GM12873 (cell line): ENCODE results near the gene FBF1.

ENCODE experiments used
- TF ChIP-seq, protein P1 (sequence below): IDR thresholded peaks from 2 replicates; pipeline ENCODE4 v1.5.1; 2012; ENCODE audit warnings: low read depth, mild to moderate bottlenecking, moderate library complexity, low read length, control low read depth; ENCODE audit not compliant: insufficient read depth; ENCODE audit errors: missing control alignments

FBF1 gene

DNA sequence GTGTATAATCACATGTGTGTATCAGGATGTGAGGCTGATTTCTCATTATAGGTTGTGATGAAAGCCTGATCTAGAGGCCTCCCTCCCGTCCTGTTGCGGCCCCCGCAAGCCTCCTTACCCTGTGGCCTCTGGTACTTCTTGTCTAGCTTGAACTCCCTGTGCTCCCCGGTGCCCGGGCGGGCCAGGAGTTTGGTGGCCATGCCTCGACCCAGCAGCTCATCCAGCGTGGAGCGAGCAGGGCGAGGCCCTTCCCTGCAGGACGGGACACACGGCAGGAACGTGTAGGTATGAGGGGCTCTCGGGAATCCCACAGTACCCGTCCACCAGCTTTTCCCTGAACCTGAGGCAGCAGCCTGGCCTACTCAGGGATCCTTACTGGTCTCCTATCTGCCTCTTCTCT, 14.9 kb downstream of the FBF1 start:
- TF ChIP-seq, protein P1, sequence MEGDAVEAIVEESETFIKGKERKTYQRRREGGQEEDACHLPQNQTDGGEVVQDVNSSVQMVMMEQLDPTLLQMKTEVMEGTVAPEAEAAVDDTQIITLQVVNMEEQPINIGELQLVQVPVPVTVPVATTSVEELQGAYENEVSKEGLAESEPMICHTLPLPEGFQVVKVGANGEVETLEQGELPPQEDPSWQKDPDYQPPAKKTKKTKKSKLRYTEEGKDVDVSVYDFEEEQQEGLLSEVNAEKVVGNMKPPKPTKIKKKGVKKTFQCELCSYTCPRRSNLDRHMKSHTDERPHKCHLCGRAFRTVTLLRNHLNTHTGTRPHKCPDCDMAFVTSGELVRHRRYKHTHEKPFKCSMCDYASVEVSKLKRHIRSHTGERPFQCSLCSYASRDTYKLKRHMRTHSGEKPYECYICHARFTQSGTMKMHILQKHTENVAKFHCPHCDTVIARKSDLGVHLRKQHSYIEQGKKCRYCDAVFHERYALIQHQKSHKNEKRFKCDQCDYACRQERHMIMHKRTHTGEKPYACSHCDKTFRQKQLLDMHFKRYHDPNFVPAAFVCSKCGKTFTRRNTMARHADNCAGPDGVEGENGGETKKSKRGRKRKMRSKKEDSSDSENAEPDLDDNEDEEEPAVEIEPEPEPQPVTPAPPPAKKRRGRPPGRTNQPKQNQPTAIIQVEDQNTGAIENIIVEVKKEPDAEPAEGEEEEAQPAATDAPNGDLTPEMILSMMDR: no peak

- TF ChIP-seq, protein P1: no peak
These were observed 15.7 kb downstream of the FBF1 start for GRCh38 chr17:75925103-75925502.

- TF ChIP-seq, protein P1: no peak
These were observed 17.6 kb downstream of the FBF1 start for GRCh38 chr17:75922963-75923874.

DNA sequence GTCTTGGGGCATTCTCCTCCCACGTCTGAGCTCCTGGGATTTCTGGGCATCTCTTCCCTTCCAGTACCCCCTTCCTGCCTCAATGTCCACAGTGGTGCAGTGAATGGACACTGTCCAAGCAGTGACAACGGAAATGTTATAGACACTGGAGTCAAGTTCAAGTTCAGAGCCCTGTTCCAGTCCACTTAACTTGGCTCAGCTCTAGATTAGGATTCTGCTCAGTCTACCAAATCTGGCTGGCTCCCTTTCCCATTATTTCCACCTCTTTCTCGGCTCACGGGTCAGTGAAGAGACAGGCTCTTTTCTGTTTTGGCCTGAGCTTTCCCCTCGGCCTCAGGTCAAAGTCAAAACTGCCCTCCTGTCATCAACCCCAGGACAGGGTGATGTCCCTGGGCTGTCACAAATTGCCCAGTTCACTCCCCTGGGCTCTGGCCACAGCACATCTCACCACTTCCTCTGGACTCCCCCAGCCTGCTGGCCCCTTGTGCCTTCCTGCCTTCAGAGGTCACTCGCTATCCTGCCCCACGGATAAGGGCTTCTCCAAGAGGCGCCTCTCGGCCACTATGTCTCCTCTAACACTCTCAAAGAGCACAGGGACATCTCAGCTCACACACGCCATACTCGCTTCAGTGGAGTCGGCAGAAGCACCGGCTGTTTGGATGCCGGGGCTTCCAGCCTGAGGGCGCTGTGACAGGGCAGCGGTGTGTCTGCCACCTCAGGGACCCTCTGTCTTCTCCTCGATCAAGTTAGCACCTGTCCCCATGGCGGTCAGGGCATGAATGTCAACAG, 18.5 kb downstream of the FBF1 start:
- TF ChIP-seq, protein P1: no peak

- TF ChIP-seq, protein P1: no peak
These were observed 19.2 kb downstream of the FBF1 start for GRCh38 chr17:75921596-75921995.

GRCh38 chr17:75920045-75920560, 20.7 kb downstream of the FBF1 start:
- TF ChIP-seq, protein P1: no peak

GRCh38 chr17:75919611-75920010, 21.2 kb downstream of the FBF1 start:
- TF ChIP-seq, protein P1: no peak
